BE2C (cell line): ENCODE results near the gene MAGEA1.
"Not testable (repeated sequence)": the region's sequence is repeated elsewhere in the genome, so short reads cannot be mapped to it uniquely, and the experiment has no call there.

Experiments used
- DNase-seq: peaks from one replicate; pipeline ENCODE4 v3.0.0-alpha.2; 2020
- H3K27me3 ChIP-seq: fragments of 250-450 bp; sonication (Bioruptor Pico); 2 replicates; pipeline ENCODE4 v1.5.1; 2020; ENCODE audit warnings: mild to moderate bottlenecking
- H3K36me3 ChIP-seq: fragments of 250-450 bp; sonication (Bioruptor Pico); 2 replicates; pipeline ENCODE4 v1.5.1; 2020; ENCODE audit warnings: mild to moderate bottlenecking
- H3K4me1 ChIP-seq: fragments of 250-450 bp; sonication (Bioruptor Pico); 2 replicates; pipeline ENCODE4 v1.5.1; 2020
- H3K4me3 ChIP-seq: 2 replicates; pipeline ENCODE4 v1.5.1; 2011; ENCODE audit warnings: low read depth, low read length
- H3K9me3 ChIP-seq: fragments of 250-450 bp; sonication (Bioruptor Pico); 2 replicates; pipeline ENCODE4 v1.5.1; 2020
- TF ChIP-seq, protein P1 (sequence below): IDR thresholded peaks from 2 replicates; pipeline ENCODE4 v1.5.1; 2012; ENCODE audit warnings: mild to moderate bottlenecking, low read depth, low read length

MAGEA1 gene

DNA sequence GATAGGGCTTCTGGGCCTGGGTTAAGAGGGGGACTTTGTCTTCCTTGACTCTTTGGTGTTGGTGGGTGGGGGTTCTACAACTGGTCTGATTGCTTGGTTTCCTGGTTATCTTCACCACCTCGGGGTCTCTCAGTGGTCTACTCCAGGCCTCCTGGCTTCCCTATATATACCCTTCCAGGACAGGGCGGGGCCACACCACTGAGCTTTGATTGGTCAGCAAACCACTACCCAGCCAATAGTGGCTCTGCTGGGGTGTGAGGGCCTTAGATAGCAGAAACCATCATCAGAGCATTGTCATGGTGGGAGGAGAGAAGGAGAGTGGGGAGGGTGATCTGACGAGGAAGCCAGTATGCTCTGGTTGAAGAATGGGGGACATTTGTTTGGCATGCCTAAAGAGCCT is 14.4 kb upstream of the MAGEA1 start:
- no peaks in the 10 kb centered on the region for H3K9me3 ChIP-seq
- H3K27me3 ChIP-seq = no peaks in the 10 kb centered on the region; the same call in 1 of the 2 replicates
- H3K4me1 ChIP-seq = no peaks in the 10 kb centered on the region
- no peak overlapping the region for H3K4me3 ChIP-seq
- TF ChIP-seq, protein P1, sequence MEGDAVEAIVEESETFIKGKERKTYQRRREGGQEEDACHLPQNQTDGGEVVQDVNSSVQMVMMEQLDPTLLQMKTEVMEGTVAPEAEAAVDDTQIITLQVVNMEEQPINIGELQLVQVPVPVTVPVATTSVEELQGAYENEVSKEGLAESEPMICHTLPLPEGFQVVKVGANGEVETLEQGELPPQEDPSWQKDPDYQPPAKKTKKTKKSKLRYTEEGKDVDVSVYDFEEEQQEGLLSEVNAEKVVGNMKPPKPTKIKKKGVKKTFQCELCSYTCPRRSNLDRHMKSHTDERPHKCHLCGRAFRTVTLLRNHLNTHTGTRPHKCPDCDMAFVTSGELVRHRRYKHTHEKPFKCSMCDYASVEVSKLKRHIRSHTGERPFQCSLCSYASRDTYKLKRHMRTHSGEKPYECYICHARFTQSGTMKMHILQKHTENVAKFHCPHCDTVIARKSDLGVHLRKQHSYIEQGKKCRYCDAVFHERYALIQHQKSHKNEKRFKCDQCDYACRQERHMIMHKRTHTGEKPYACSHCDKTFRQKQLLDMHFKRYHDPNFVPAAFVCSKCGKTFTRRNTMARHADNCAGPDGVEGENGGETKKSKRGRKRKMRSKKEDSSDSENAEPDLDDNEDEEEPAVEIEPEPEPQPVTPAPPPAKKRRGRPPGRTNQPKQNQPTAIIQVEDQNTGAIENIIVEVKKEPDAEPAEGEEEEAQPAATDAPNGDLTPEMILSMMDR = no peak
- H3K36me3 ChIP-seq = no peaks in the 10 kb centered on the region
- DNase-seq = no peak

DNA sequence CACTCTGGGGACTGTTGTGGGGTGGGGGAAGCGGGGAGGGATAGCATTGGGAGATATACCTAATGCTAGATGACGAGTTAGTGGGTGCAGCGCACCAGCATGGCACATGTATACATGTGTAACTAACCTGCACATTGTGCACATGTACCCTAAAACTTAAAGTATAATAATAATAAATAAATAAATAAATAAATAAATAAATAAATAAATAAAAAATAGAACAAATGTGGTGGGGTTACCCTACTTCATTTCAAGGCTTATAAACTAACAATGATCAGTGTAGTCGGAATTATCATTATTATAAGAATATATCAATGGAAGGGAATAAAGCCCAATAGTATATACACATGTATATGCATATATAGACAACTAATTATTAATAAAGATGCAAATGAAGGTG is 10.7 kb upstream of the MAGEA1 start:
- H3K4me1 ChIP-seq, H3K36me3 ChIP-seq, DNase-seq, H3K9me3 ChIP-seq, H3K4me3 ChIP-seq, H3K27me3 ChIP-seq: not testable (repeated sequence)

GRCh38 chrX:153181822-153182221 is 2.7 kb downstream of the MAGEA1 start:
- TF ChIP-seq, protein P1 = no peak
- Histone ChIP-seq H3K36me3 (no peaks in the 10 kb centered on the region), H3K27me3 (no peaks in the 10 kb centered on the region), H3K4me3 (no peak overlapping the region), H3K4me1 (no peaks in the 10 kb centered on the region), H3K9me3 (no peaks in the 10 kb centered on the region)
- DNase-seq = no peak

GRCh38 chrX:153184787-153185186 is 5.7 kb downstream of the MAGEA1 start:
- Histone ChIP-seq H3K4me3 (no peak overlapping the region), H3K27me3 (no peaks in the 10 kb centered on the region), H3K4me1 (no peaks in the 10 kb centered on the region), H3K9me3 (no peaks in the 10 kb centered on the region), H3K36me3 (no peaks in the 10 kb centered on the region)
- DNase-seq = no peak
- TF ChIP-seq, protein P1 = no peak

GRCh38 chrX:153190381-153190780 is 11.3 kb downstream of the MAGEA1 start:
- Histone ChIP-seq H3K27me3 (no peaks in the 10 kb centered on the region), H3K4me1 (no peaks in the 10 kb centered on the region), H3K9me3 (no peaks in the 10 kb centered on the region), H3K36me3 (no peaks in the 10 kb centered on the region), H3K4me3 (no peak overlapping the region)
- TF ChIP-seq, protein P1 = no peak
- no peak for DNase-seq

DNA sequence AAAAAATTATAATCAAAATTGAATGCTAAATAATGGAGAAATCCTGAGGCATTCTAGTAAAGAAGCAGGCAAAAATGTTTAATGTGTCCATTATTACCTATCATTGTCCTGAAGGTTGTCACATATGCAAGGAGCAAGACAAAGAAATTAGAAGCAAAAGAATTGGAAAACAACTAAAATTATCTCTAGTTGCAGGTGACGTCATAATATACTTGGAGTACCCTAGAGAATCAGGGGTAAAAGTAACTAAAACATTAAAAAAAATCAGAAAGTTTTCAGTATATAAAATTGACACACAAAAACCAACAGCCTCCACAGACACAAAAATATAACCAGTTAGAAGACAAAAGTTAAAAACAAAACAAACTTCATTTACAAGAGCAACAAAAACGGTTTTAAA is 21.4 kb downstream of the MAGEA1 start:
- H3K9me3 ChIP-seq = no peaks in the 10 kb centered on the region
- H3K36me3 ChIP-seq = no peaks in the 10 kb centered on the region
- H3K4me3 ChIP-seq = no peak overlapping the region
- peaks cover 16% of the 10 kb centered on the region for H3K27me3 ChIP-seq
- DNase-seq = no peak
- no peaks in the 10 kb centered on the region for H3K4me1 ChIP-seq
- TF ChIP-seq, protein P1 = no peak
